H1 (cell line): Measurements from ENCODE around the gene DEPP1. TPM values are rescaled to one million over a fixed set of nuclear protein-coding genes. Genes with fewer than 3 reads are reported as not detected.
A peak's percentile ranks its signal among the peaks of the same experiment; 100 is the strongest.

Experiments
- CTCF ChIA-PET: fragments of 300-600 bp; sonication (Branson Sonifier 250); formaldehyde crosslinking; loops from one replicate; lab custom pipeline; 2021; ENCODE audit not compliant: partially characterized antibody; lab: Charles Lee
- POLR2A ChIA-PET: fragments of 300-600 bp; sonication (Branson Sonifier 250); formaldehyde crosslinking; loops from one replicate; lab custom pipeline; 2021; ENCODE audit warnings: inconsistent platforms; ENCODE audit not compliant: partially characterized antibody; lab: Charles Lee
- DNase-seq, 2 experiments: peaks; one replicate each; pipeline versions ENCODE4 v3.0.0 to v3.0.0-alpha.2; 2010 to 2022; ENCODE audit warnings: low spot score in 2 of 2, low read depth in 1 of 2, mixed read lengths in 1 of 2
- FAIRE-seq: peaks from 2 replicates; lab custom pipeline; 2011; peaks lifted over from hg19 to GRCh38; lab: Jason Lieb, UNC
- H2AFZ ChIP-seq: 2 replicates; pipeline ENCODE4 v1.8.1; 2012; ENCODE audit warnings: low read length, inconsistent platforms
- H2AK5ac ChIP-seq: 2 replicates; pipeline ENCODE4 v1.6.1; 2013; ENCODE audit warnings: low read depth, low read length
- H2BK120ac ChIP-seq: replicated peaks from 2 replicates; pipeline ENCODE3; 2013; ENCODE audit warnings: low read depth, low read length, inconsistent platforms
- H2BK12ac ChIP-seq: 2 replicates; pipeline ENCODE4 v1.6.1; 2013; ENCODE audit warnings: low read depth, low read length
- H2BK15ac ChIP-seq: 2 replicates; pipeline ENCODE4 v1.6.1; 2013; ENCODE audit warnings: low read length
- H2BK20ac ChIP-seq: 2 replicates; pipeline ENCODE4 v1.6.1; 2013; ENCODE audit warnings: low read length
- H2BK5ac ChIP-seq: 2 replicates; pipeline ENCODE4 v1.6.1; 2013; ENCODE audit warnings: low read depth, low read length
- H3K14ac ChIP-seq: 2 replicates; pipeline ENCODE4 v1.6.1; 2013; ENCODE audit warnings: inconsistent platforms; ENCODE audit not compliant: insufficient read length
- H3K18ac ChIP-seq: 2 replicates; pipeline ENCODE4 v1.6.1; 2013; ENCODE audit warnings: low read length; ENCODE audit errors: extremely low read depth
- H3K23ac ChIP-seq: 2 replicates; pipeline ENCODE4 v1.6.1; 2013; ENCODE audit warnings: inconsistent platforms; ENCODE audit not compliant: insufficient read length
- H3K23me2 ChIP-seq: 2 replicates; pipeline ENCODE4 v1.6.1; 2013; ENCODE audit warnings: low read depth, low read length
- H3K27ac ChIP-seq: 2 replicates; pipeline ENCODE4 v1.6.1; 2011; ENCODE audit warnings: low read depth, low read length, inconsistent platforms
- H3K27me3 ChIP-seq, 4 experiments: replicated peaks in 1 of 4; 1 replicate in 1 of 4; 2 replicates in 3 of 4; pipeline versions ENCODE4 v1.6.1 to v1.8.1; 2011 to 2013; ENCODE audit warnings: low read length in 3 of 4, mild to moderate bottlenecking in 3 of 4, inconsistent platforms in 2 of 4, mixed read lengths in 2 of 4, moderate library complexity in 1 of 4; ENCODE audit not compliant: control insufficient read depth in 3 of 4, insufficient read depth in 3 of 4; ENCODE audit errors: extremely low read depth in 1 of 4
- H3K36me3 ChIP-seq, 4 experiments: 2 replicates each; pipeline versions ENCODE4 v1.6.1 to v1.8.1; 2011 to 2013; ENCODE audit warnings: mild to moderate bottlenecking in 4 of 4, low read length in 3 of 4, moderate library complexity in 2 of 4, control low read depth in 1 of 4, inconsistent platforms in 1 of 4; ENCODE audit not compliant: insufficient read depth in 4 of 4, control insufficient read depth in 2 of 4
- H3K4ac ChIP-seq: replicated peaks from 2 replicates; pipeline ENCODE3; 2013; ENCODE audit warnings: low read length, low read depth, mixed read lengths, inconsistent platforms; ENCODE audit not compliant: insufficient read length
- H3K4me1 ChIP-seq, 4 experiments: replicated peaks in 1 of 4; 1 replicate in 1 of 4; 2 replicates in 3 of 4; pipeline versions ENCODE4 v1.6.1 to v1.8.1; 2011 to 2013; ENCODE audit warnings: low read length in 3 of 4, inconsistent platforms in 2 of 4, mixed read lengths in 1 of 4; ENCODE audit not compliant: insufficient read depth in 4 of 4, control insufficient read depth in 3 of 4
- H3K4me2 ChIP-seq, 2 experiments: 2 replicates each; pipeline versions ENCODE4 v1.6.1 to v1.8.1; 2011 to 2013; ENCODE audit warnings: low read depth in 2 of 2, low read length in 2 of 2, control low read depth in 1 of 2, inconsistent platforms in 1 of 2, mild to moderate bottlenecking in 1 of 2; ENCODE audit not compliant: insufficient read depth in 1 of 2
- H3K4me3 ChIP-seq, 4 experiments: fragments of 200-600, 300-600 bp in 1 of 4; sonication (generic), shearing (Covaris generic), sonication (Bioruptor Twin) in 1 of 4; 2 replicates each; pipeline versions ENCODE4 v1.5.1 to v1.8.1; 2011 to 2016; ENCODE audit warnings: low read length in 4 of 4, low read depth in 3 of 4, control low read depth in 2 of 4, inconsistent platforms in 2 of 4, mild to moderate bottlenecking in 2 of 4, mixed read lengths in 1 of 4, moderate library complexity in 1 of 4; ENCODE audit not compliant: insufficient read depth in 2 of 4; ENCODE audit errors: extremely low read depth in 1 of 4
- H3K56ac ChIP-seq: replicated peaks from 2 replicates; pipeline ENCODE3; 2013; ENCODE audit warnings: low read depth, mild to moderate bottlenecking, mixed read lengths, low read length, inconsistent platforms; ENCODE audit not compliant: insufficient read length
- H3K79me1 ChIP-seq: 2 replicates; pipeline ENCODE4 v1.6.1; 2013; ENCODE audit warnings: low read depth, low read length, control low read depth
- H3K79me2 ChIP-seq, 2 experiments: 2 replicates each; pipeline versions ENCODE4 v1.6.1 to v1.8.1; 2012 to 2013; ENCODE audit warnings: low read length in 2 of 2, mild to moderate bottlenecking in 2 of 2, inconsistent platforms in 1 of 2; ENCODE audit not compliant: insufficient read depth in 2 of 2, control insufficient read depth in 1 of 2
- H3K9ac ChIP-seq, 4 experiments: replicated peaks in 1 of 4; 1 replicate in 1 of 4; 2 replicates in 3 of 4; pipeline versions ENCODE4 v1.6.1 to v1.8.1; 2011 to 2013; ENCODE audit warnings: low read depth in 3 of 4, low read length in 3 of 4, control low read depth in 2 of 4, mild to moderate bottlenecking in 2 of 4, moderate library complexity in 2 of 4, inconsistent platforms in 1 of 4; ENCODE audit errors: extremely low read depth in 1 of 4
- H3K9me3 ChIP-seq, 2 experiments: 2 replicates each; pipeline versions ENCODE4 v1.6.1 to v1.8.1; 2012 to 2013; ENCODE audit warnings: mild to moderate bottlenecking in 2 of 2, moderate library complexity in 2 of 2, control low read depth in 1 of 2, inconsistent platforms in 1 of 2, low read depth in 1 of 2, low read length in 1 of 2, mixed read lengths in 1 of 2; ENCODE audit not compliant: insufficient read depth in 2 of 2
- H4K20me1 ChIP-seq, 2 experiments: replicated peaks in 1 of 2; 2 replicates each; pipeline versions ENCODE3 to v1.8.1; 2011 to 2013; ENCODE audit warnings: inconsistent platforms in 2 of 2, low read length in 2 of 2, mild to moderate bottlenecking in 1 of 2; ENCODE audit not compliant: insufficient read depth in 2 of 2, control insufficient read depth in 1 of 2
- H4K5ac ChIP-seq: 2 replicates; pipeline ENCODE4 v1.6.1; 2013; ENCODE audit warnings: low read length, low read depth, mixed read lengths, inconsistent platforms; ENCODE audit not compliant: insufficient read length
- H4K8ac ChIP-seq: 2 replicates; pipeline ENCODE4 v1.8.0; 2013; ENCODE audit warnings: mild to moderate bottlenecking, moderate library complexity, low read length, inconsistent platforms; ENCODE audit not compliant: insufficient read depth; ENCODE audit errors: extremely low read depth
- H4K91ac ChIP-seq: replicated peaks from 2 replicates; pipeline ENCODE3; 2013; ENCODE audit warnings: low read length, mixed read lengths, inconsistent platforms; ENCODE audit not compliant: insufficient read length
- ATF2 ChIP-seq: IDR thresholded peaks from 2 replicates; pipeline ENCODE4 v1.6.1; 2012; ENCODE audit warnings: low read length, inconsistent platforms
- PHF8 ChIP-seq: fragments of 200-600 bp; sonication (generic); conservative IDR thresholded peaks from 2 replicates; pipeline ENCODE4 v1.7.1; 2012; ENCODE audit warnings: low read depth, mild to moderate bottlenecking, inconsistent platforms, low read length, moderate library complexity
- POU5F1 ChIP-seq: IDR thresholded peaks from 2 replicates; pipeline ENCODE4 v1.6.1; 2011; ENCODE audit warnings: low read depth, mild to moderate bottlenecking, low read length, moderate library complexity
- RNF2 ChIP-seq: fragments of 200-900, 300-1000 bp; sonication (generic); IDR thresholded peaks from 2 replicates; pipeline ENCODE4 v1.7.1; 2016; ENCODE audit warnings: borderline replicate concordance, low read depth, mild to moderate bottlenecking, antibody characterized with exemption, low read length; ENCODE audit not compliant: poor library complexity, severe bottlenecking; ENCODE audit errors: missing control alignments
- SIX5 ChIP-seq: IDR thresholded peaks from 2 replicates; pipeline ENCODE4 v1.6.1; 2011; ENCODE audit warnings: mild to moderate bottlenecking, low read depth, low read length
- TEAD4 ChIP-seq: IDR thresholded peaks from 2 replicates; pipeline ENCODE4 v1.6.1; 2012; ENCODE audit warnings: low read depth, low read length, inconsistent platforms, mixed read lengths
- WGBS, 2 experiments: shearing (Covaris generic) in 1 of 2; methylation state at CpG; one replicate each; pipeline versions ENCODE4 v1.1.6 to v1.1.7; 2013 to 2015; ENCODE audit warnings: low lambda C conversion rate in 2 of 2, mixed read lengths in 2 of 2, inconsistent platforms in 1 of 2, low coverage in 1 of 2, missing lambda C conversion rate in 1 of 2; ENCODE audit not compliant: insufficient replicate concordance in 2 of 2, insufficient coverage in 1 of 2, insufficient read length in 1 of 2; ENCODE audit errors: extremely low coverage in 1 of 2, missing lambda C conversion rate in 1 of 2; 5-methylcytosine and 5-hydroxymethylcytosine counted together
- polyA plus RNA-seq, 7 experiments: library from polyadenylated mRNA; depleted of rRNA in 3 of 7; stranded (reverse) in 5 of 7; unstranded in 2 of 7; fragments of >200 nt in 5 of 7; fragments of 200-250 nt in 2 of 7; gene quantifications; 1 replicate in 5 of 7; 2 replicates in 1 of 7; 4 replicates in 1 of 7; pipeline versions ENCODE4 v1.2.1 to v1.2.3, GENCODE V29; 2011 to 2013; ENCODE audit warnings: missing spikeins in 2 of 7, mixed read lengths in 2 of 7
- total RNA-seq: library from RNA; stranded (reverse); fragmentation: NEBNext Ultra II Directional; extraction: Animal tissue kit (Norgen Biotek cat#: 25700); gene quantifications from 2 replicates; pipeline ENCODE4 v1.2.1, GENCODE V29; 2021

The DEPP1 gene
- total and polyA plus RNA-seq, 2 of the 8 experiments (the other 6 are each of a cell fraction or from before 2014, with no cell fraction given) = 0.67 to 4.5 TPM

DNA sequence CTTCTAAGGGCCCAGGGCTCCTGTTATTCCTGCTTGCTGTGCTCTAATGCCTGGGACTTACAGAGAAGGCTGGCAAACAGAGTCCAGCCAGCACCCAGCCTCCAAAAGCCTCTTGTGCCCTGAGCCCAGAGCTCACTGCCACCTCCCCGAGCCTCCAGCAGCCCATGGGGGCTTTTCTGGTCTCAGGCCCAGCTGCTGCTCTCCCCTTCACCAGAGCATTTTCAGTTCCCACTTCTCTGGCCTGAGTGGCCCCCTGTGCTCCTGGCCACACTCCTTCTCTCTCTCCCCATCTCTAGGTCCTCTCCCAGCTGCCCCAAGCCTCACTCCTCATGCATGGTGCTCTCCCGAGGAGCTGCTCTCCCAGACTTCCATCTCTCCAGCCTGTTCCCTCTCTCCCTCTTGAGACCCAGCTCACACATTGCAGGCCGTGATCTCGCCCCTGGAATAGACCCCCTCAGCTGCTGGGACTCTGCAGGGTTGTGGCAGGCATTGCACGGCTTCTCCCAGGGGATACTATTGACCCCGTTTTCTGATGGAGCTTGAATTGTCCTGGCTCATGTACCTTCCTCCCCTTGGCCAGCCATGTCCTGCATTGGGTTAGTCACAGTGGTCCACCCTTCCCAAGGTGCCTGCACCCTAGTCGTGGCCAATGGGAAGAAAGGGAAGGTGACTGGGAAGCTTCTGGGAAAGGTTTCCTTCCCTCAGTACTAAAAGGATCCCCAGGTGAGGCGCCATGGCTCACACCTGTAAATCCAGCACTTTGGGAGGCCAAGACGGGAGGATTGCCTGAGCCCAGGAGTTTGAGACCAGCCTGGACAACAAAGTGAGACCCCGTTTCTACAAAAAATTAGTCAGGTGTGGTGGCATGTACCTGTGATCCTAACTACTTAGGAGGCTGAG lies 28.0 kb downstream of the DEPP1 start:
- WGBS, 2 experiments = 92% methylated on average over 8 of the region's 10 CpGs; no CpG with 5 or more reads in 1 of the 2 experiments
- TF ChIP-seq POU5F1 (no peak), ATF2 (no peak), RNF2 (no peak), SIX5 (no peak), PHF8 (no peak), TEAD4 (no peak)

More for the DNA sequence above, 28.0 kb downstream of the DEPP1 start:
- Histone ChIP-seq H4K91ac (no peak overlapping the region), H3K9ac (no peak overlapping the region), H3K27ac (no peak overlapping the region), H3K4ac (no peak overlapping the region), H4K8ac (no peak overlapping the region), H3K4me3 (no peak overlapping the region), H3K4me2 (no peak overlapping the region), H2BK5ac (no peak overlapping the region), H3K79me2 (no peaks in the 10 kb centered on the region), H2BK12ac (no peak overlapping the region), H2AFZ (no peak overlapping the region), H3K18ac (no peak overlapping the region), H3K23me2 (no peaks in the 10 kb centered on the region), H3K14ac (no peak overlapping the region), H3K9me3 (no peaks in the 10 kb centered on the region), H2BK20ac (no peak overlapping the region), H4K5ac (no peak overlapping the region), H3K27me3 (no peaks in the 10 kb centered on the region; a peak in 1 of 7 replicates), H2BK120ac (no peak overlapping the region), H3K56ac (no peak overlapping the region), H3K79me1 (no peaks in the 10 kb centered on the region; the same call in 1 of the 2 replicates), H2BK15ac (no peak overlapping the region), H4K20me1 (no peaks in the 10 kb centered on the region), H2AK5ac (no peak overlapping the region), H3K4me1 (peaks cover 0 to 7% (median 0%) of the 10 kb centered on the region in 4 experiments; a peak in 2 of 7 replicates), H3K36me3 (no peaks in the 10 kb centered on the region), H3K23ac (no peak overlapping the region)
- no peak for FAIRE-seq
- ChIA-PET CTCF (interaction anchor here (1.0 to 13.4 kb wide), 7 partner anchors 15 to 45 kb away, joined by 3 to 143 read pairs (median 5); partner anchors contain the start of gene DEPP1), POLR2A (interaction anchor here (1.0 to 2.9 kb wide), 3 partner anchors 13 to 28 kb away, joined by 3 to 17 read pairs (median 4); partner anchors contain the start of gene DEPP1)
- DNase-seq = peak in 1 of 2 experiments; percentile 28
